HepG2 (cell line): ENCODE data around the gene ANKRD31. TPM values are rescaled to one million over a fixed set of nuclear protein-coding genes. Genes with fewer than 3 reads are reported as not detected.

ENCODE experiments used
- CREB3 ChIP-seq: sonication (generic); formaldehyde crosslinking; IDR thresholded peaks from 2 replicates; pipeline ENCODE4 v1.5.0; 2020; ENCODE audit warnings: missing genetic modification reagents
- DR1 ChIP-seq: sonication (generic); formaldehyde crosslinking; IDR thresholded peaks from 2 replicates; pipeline ENCODE4 v1.8.0; 2021; ENCODE audit warnings: mild to moderate bottlenecking, missing genetic modification reagents, inconsistent platforms
- FOSL2 ChIP-seq: sonication (generic); formaldehyde crosslinking; IDR thresholded peaks from 2 replicates; pipeline ENCODE4 v1.4.0; 2020; ENCODE audit warnings: missing genetic modification reagents
- HMG20B ChIP-seq: conservative IDR thresholded peaks from 2 replicates; pipeline ENCODE4 v1.6.1; 2016; ENCODE audit warnings: missing genetic modification reagents, missing compliant biosample characterization
- HOXD1 ChIP-seq: sonication (generic); formaldehyde crosslinking; IDR thresholded peaks from 2 replicates; pipeline ENCODE4 v1.5.0; 2020; ENCODE audit warnings: missing genetic modification reagents
- MEF2D ChIP-seq: sonication (generic); formaldehyde crosslinking; IDR thresholded peaks from 2 replicates; pipeline ENCODE4 v1.5.1; 2020; ENCODE audit warnings: mild to moderate bottlenecking, missing genetic modification reagents
- MIXL1 ChIP-seq: IDR thresholded peaks from 2 replicates; pipeline ENCODE4 v1.6.1; 2016
- NFKB2 ChIP-seq: sonication (generic); formaldehyde crosslinking; IDR thresholded peaks from 2 replicates; pipeline ENCODE4 v1.4.0; 2020; ENCODE audit warnings: missing genetic modification reagents, borderline replicate concordance
- NFKBIZ ChIP-seq: IDR thresholded peaks from 2 replicates; pipeline ENCODE4 v1.6.1; 2018; ENCODE audit warnings: missing genetic modification reagents, missing compliant biosample characterization
- POLR2A ChIP-seq, 2 experiments: IDR thresholded peaks; 2 replicates each; pipeline ENCODE4 v1.6.1; 2011; ENCODE audit warnings: low read depth in 2 of 2, low read length in 2 of 2, mild to moderate bottlenecking in 1 of 2, moderate library complexity in 1 of 2; ENCODE audit not compliant: insufficient read depth in 1 of 2
- RARA ChIP-seq: IDR thresholded peaks from 2 replicates; pipeline ENCODE4 v1.6.1; 2016; ENCODE audit warnings: missing genetic modification reagents, missing compliant biosample characterization
- RCOR2 ChIP-seq: IDR thresholded peaks from 2 replicates; pipeline ENCODE4 v1.6.1; 2016; ENCODE audit warnings: missing biosample characterization, missing genetic modification reagents
- RXRB ChIP-seq: IDR thresholded peaks from 2 replicates; pipeline ENCODE4 v1.6.1; 2016; ENCODE audit warnings: borderline replicate concordance, missing genetic modification reagents, missing compliant biosample characterization
- SKI ChIP-seq: fragments of 450-650 bp; IDR thresholded peaks from one replicate; pipeline ENCODE4 v1.6.1; 2018; ENCODE audit warnings: mild to moderate bottlenecking; ENCODE audit not compliant: partially characterized antibody
- SP4 ChIP-seq: sonication (generic); formaldehyde crosslinking; IDR thresholded peaks from 2 replicates; pipeline ENCODE4 v1.8.1; 2023; ENCODE audit warnings: mild to moderate bottlenecking, missing genetic modification reagents
- TFE3 ChIP-seq: IDR thresholded peaks from 2 replicates; pipeline ENCODE4 v1.6.1; 2016
- THRA ChIP-seq: sonication (generic); formaldehyde crosslinking; IDR thresholded peaks from 2 replicates; pipeline ENCODE4 v1.4.0; 2020; ENCODE audit warnings: missing genetic modification reagents, borderline replicate concordance
- U2AF1 ChIP-seq: fragments of 200-400 bp; formaldehyde crosslinking; optimal IDR thresholded peaks from 2 replicates; pipeline ENCODE3; 2017; ENCODE audit warnings: mild to moderate bottlenecking, low read depth, low read length
- ZBTB1 ChIP-seq: sonication (generic); formaldehyde crosslinking; IDR thresholded peaks from 2 replicates; pipeline ENCODE4 v1.4.0; 2020; ENCODE audit warnings: missing genetic modification reagents, borderline replicate concordance
- ZNF225 ChIP-seq: sonication (generic); formaldehyde crosslinking; IDR thresholded peaks from 2 replicates; pipeline ENCODE4 v1.4.0; 2020; ENCODE audit warnings: mild to moderate bottlenecking, missing genetic modification reagents
- ZNF235 ChIP-seq: sonication (generic); formaldehyde crosslinking; IDR thresholded peaks from 2 replicates; pipeline ENCODE4 v1.8.1; 2023; ENCODE audit warnings: mild to moderate bottlenecking, missing genetic modification reagents, borderline replicate concordance
- ZNF276 ChIP-seq: sonication (generic); formaldehyde crosslinking; IDR thresholded peaks from 2 replicates; pipeline ENCODE4 v1.4.0; 2020; ENCODE audit warnings: mild to moderate bottlenecking, low read depth, missing genetic modification reagents
- ZNF501 ChIP-seq: sonication (generic); formaldehyde crosslinking; IDR thresholded peaks from 2 replicates; pipeline ENCODE4 v1.5.1; 2020; ENCODE audit warnings: mild to moderate bottlenecking, moderate library complexity, missing genetic modification reagents
- ZNF598 ChIP-seq: sonication (generic); formaldehyde crosslinking; IDR thresholded peaks from 2 replicates; pipeline ENCODE4 v1.5.1; 2020; ENCODE audit warnings: mild to moderate bottlenecking, missing genetic modification reagents, borderline replicate concordance
- ZNF740 ChIP-seq: sonication (generic); formaldehyde crosslinking; IDR thresholded peaks from 2 replicates; pipeline ENCODE4 v1.4.0; 2020; ENCODE audit warnings: missing genetic modification reagents
- ZNF747 ChIP-seq: sonication (generic); formaldehyde crosslinking; IDR thresholded peaks from 2 replicates; pipeline ENCODE4 v1.8.1; 2023; ENCODE audit warnings: missing genetic modification reagents, mild to moderate bottlenecking, borderline replicate concordance
- polyA plus RNA-seq, 8 experiments: library from polyadenylated mRNA; depleted of rRNA in 3 of 8; stranded (reverse) in 7 of 8; unstranded in 1 of 8; fragments of >200 nt; fragmentation: Illumina TruSeq in 4 of 8; extraction: Trizol in 4 of 8; gene quantifications; 2 replicates each; pipeline versions ENCODE4 v1.2.1 to v1.2.3, GENCODE V29; 2011 to 2016; ENCODE audit warnings: low read depth in 4 of 8, missing spikeins in 1 of 8, mixed read lengths in 1 of 8; ENCODE audit not compliant: insufficient read depth in 1 of 8
- total RNA-seq, 5 experiments: library from RNA; depleted of rRNA; stranded (reverse); fragments of >200 nt; fragmentation: Illumina TruSeq; extraction: Trizol; gene quantifications; 2 replicates each; pipeline ENCODE4 v1.2.3, GENCODE V29; 2016; ENCODE audit warnings: low read depth in 1 of 5

The ANKRD31 gene
- total and polyA plus RNA-seq, 2 of the 13 experiments (the other 11 are each of a cell fraction or from before 2014, with no cell fraction given): 0.01 to 0.09 TPM

- TF ChIP-seq ZNF276 (CRISPR knock-in tag): peak; percentile 67
- no peak for TF ChIP-seq ZNF235
- no peak for TF ChIP-seq RCOR2
- TF ChIP-seq ZNF598 (CRISPR knock-in tag): no peak
- TF ChIP-seq NFKBIZ (CRISPR knock-in tag): no peak
- TF ChIP-seq ZNF225 (CRISPR knock-in tag): peak; percentile 27; the same call in 1 of the 2 replicates
- peak; percentile 57 to 75 for TF ChIP-seq POLR2A (IDR thresholded peaks at IDR 0.05; ENCODE audit: insufficient read depth in 1 of 2, low read depth in 2 of 2, low read length in 2 of 2)
- peak; percentile 74 for TF ChIP-seq ZNF501
- no peak for TF ChIP-seq DR1 (CRISPR knock-in tag)
- no peak for TF ChIP-seq ZNF740
- TF ChIP-seq MIXL1 (CRISPR knock-in tag): no peak
- no peak for TF ChIP-seq FOSL2 (CRISPR knock-in tag)
- TF ChIP-seq MEF2D (CRISPR knock-in tag): no peak
- peak; percentile 53; the same call in 1 of the 2 replicates for TF ChIP-seq RXRB (CRISPR knock-in tag)
- no peak for TF ChIP-seq RARA (CRISPR knock-in tag)
- no peak for TF ChIP-seq U2AF1
- TF ChIP-seq SKI: peak; percentile 45
- TF ChIP-seq TFE3 (CRISPR knock-in tag): no peak
- TF ChIP-seq HMG20B (CRISPR knock-in tag): no peak
- TF ChIP-seq THRA (CRISPR knock-in tag): no peak; the same call in none of the 2 replicates
- no peak for TF ChIP-seq CREB3 (CRISPR knock-in tag)
- TF ChIP-seq ZBTB1 (CRISPR knock-in tag): no peak
- peak; percentile 88 for TF ChIP-seq SP4 (CRISPR knock-in tag)
- TF ChIP-seq NFKB2: no peak
- no peak for TF ChIP-seq HOXD1
- no peak for TF ChIP-seq ZNF747 (CRISPR knock-in tag)
Observed at GRCh38 chr5:75236322-75237316, at the start of gene ANKRD31 (continued).
